B cell (primary cell): ENCODE data around the gene PIBF1. TPM values are rescaled to one million over a fixed set of nuclear protein-coding genes. Genes with fewer than 3 reads are reported as not detected.

Experiments used
- ATAC-seq: fragments of 200-7000 bp; cut with Tn5 transposase; one replicate; pipeline ENCODE4 v1.10.0; 2021; ENCODE audit warnings: low read depth, mild to moderate bottlenecking, moderate number of reproducible peaks, moderate library complexity
- CTCF ChIA-PET: fragments of 350-600 bp; sonication (Branson Sonifier 250); formaldehyde crosslinking; loops from one replicate; lab custom pipeline; 2021; ENCODE audit warnings: antibody characterized with exemption, inconsistent platforms; lab: Charles Lee
- POLR2A ChIA-PET: fragments of 350-600 bp; sonication (Branson Sonifier 250); formaldehyde crosslinking; loops from one replicate; lab custom pipeline; 2021; ENCODE audit warnings: antibody characterized with exemption; lab: Charles Lee
- DNase-seq: peaks from one replicate; pipeline ENCODE4 v3.0.0; 2013
- H2AFZ ChIP-seq: 2 replicates; pipeline ENCODE4 v1.6.1; 2012; ENCODE audit warnings: mild to moderate bottlenecking, low read depth, low read length; ENCODE audit not compliant: insufficient read depth, poor library complexity, severe bottlenecking
- H3K27ac ChIP-seq, 2 donors: 1 replicate in 1 of 2; 2 replicates in 1 of 2; pipeline ENCODE4 v1.5.1; 2012 to 2013; ENCODE audit warnings: low read length in 2 of 2, mild to moderate bottlenecking in 2 of 2, moderate library complexity in 1 of 2
- H3K27me3 ChIP-seq, 4 experiments: fragments of 200-600 bp in 1 of 4; sonication (generic) in 1 of 4; replicated peaks in 1 of 4; 1 replicate in 2 of 4; 2 replicates in 2 of 4; pipeline versions ENCODE4 v1.6.1 to v1.7.0; 2013 to 2016; ENCODE audit warnings: low read length in 3 of 4, mild to moderate bottlenecking in 2 of 4, mixed read lengths in 1 of 4, moderate library complexity in 1 of 4; ENCODE audit not compliant: insufficient read depth in 4 of 4, control insufficient read depth in 3 of 4; ENCODE audit errors: control extremely low read depth in 1 of 4
- H3K36me3 ChIP-seq, 2 experiments: replicated peaks in 1 of 2; 1 replicate in 1 of 2; 2 replicates in 1 of 2; pipeline versions ENCODE4 v1.6.1 to v1.7.1; 2013; ENCODE audit warnings: low read length in 1 of 2; ENCODE audit not compliant: insufficient read depth in 2 of 2, control insufficient read depth in 1 of 2; ENCODE audit errors: control extremely low read depth in 1 of 2, extremely low read depth in 1 of 2
- H3K4me1 ChIP-seq, 2 donors: fragments of 200-600 bp in 1 of 2; sonication (generic) in 1 of 2; 1 replicate in 1 of 2; 2 replicates in 1 of 2; pipeline versions ENCODE4 v1.5.1 to v1.6.1; 2013 to 2017; ENCODE audit warnings: low read length in 2 of 2; ENCODE audit not compliant: control insufficient read depth in 2 of 2, insufficient read depth in 2 of 2
- H3K4me2 ChIP-seq: replicated peaks from 2 replicates; pipeline ENCODE3; 2012; ENCODE audit warnings: mild to moderate bottlenecking, low read depth, low read length; ENCODE audit not compliant: poor library complexity, severe bottlenecking
- H3K4me3 ChIP-seq, 5 experiments: fragments of 200-600 bp in 1 of 5; sonication (generic) in 1 of 5; 1 replicate in 3 of 5; 2 replicates in 2 of 5; pipeline versions ENCODE4 v1.5.1 to v1.7.0; 2011 to 2016; ENCODE audit warnings: low read length in 4 of 5, mild to moderate bottlenecking in 4 of 5, low read depth in 2 of 5, control low read depth in 1 of 5, moderate library complexity in 1 of 5; ENCODE audit not compliant: insufficient read depth in 1 of 5; ENCODE audit errors: control extremely low read depth in 1 of 5, extremely low read depth in 1 of 5
- H3K79me2 ChIP-seq: fragments of 200-600 bp; sonication (generic); one replicate; pipeline ENCODE4 v1.6.0; 2016; ENCODE audit warnings: low read length; ENCODE audit not compliant: control insufficient read depth, insufficient read depth
- H3K9ac ChIP-seq: fragments of 200-600 bp; sonication (generic); 2 replicates; pipeline ENCODE4 v1.6.1; 2017; ENCODE audit warnings: mild to moderate bottlenecking, low read length, moderate library complexity
- H3K9me3 ChIP-seq, 3 donors: one replicate each; pipeline versions ENCODE4 v1.6.1 to v1.7.1; 2013; ENCODE audit warnings: low read length in 2 of 3; ENCODE audit not compliant: control insufficient read depth in 2 of 3, insufficient read depth in 1 of 3; ENCODE audit errors: control extremely low read depth in 1 of 3
- H4K20me1 ChIP-seq: 2 replicates; pipeline ENCODE4 v1.6.0; 2012; ENCODE audit warnings: mild to moderate bottlenecking, low read length; ENCODE audit not compliant: insufficient read depth, control insufficient read depth, poor library complexity, severe bottlenecking
- H3K27ac Mint-ChIP-seq: one replicate; pipeline ENCODE4 v1.8.0; 2021; ENCODE audit warnings: mixed read lengths
- H3K27me3 Mint-ChIP-seq: one replicate; pipeline ENCODE4 v1.8.0; 2021; ENCODE audit warnings: mixed read lengths
- H3K4me1 Mint-ChIP-seq: one replicate; pipeline ENCODE4 v1.8.0; 2021; ENCODE audit warnings: mixed read lengths
- H3K4me3 Mint-ChIP-seq: one replicate; pipeline ENCODE4 v1.8.0; 2021; ENCODE audit warnings: mixed read lengths
- H3K9me3 Mint-ChIP-seq: one replicate; pipeline ENCODE4 v1.8.0; 2022; ENCODE audit warnings: mixed read lengths; ENCODE audit not compliant: insufficient read depth
- EZH2 ChIP-seq: IDR thresholded peaks from 2 replicates; pipeline ENCODE4 v1.6.1; 2012; ENCODE audit warnings: borderline replicate concordance, low read depth, mild to moderate bottlenecking, moderate library complexity, low read length; ENCODE audit not compliant: insufficient read depth, poor library complexity, severe bottlenecking
- WGBS: methylation state at CpG from one replicate; pipeline ENCODE4 v1.1.5; 2013; ENCODE audit warnings: missing lambda C conversion rate; ENCODE audit not compliant: insufficient coverage; 5-methylcytosine and 5-hydroxymethylcytosine counted together
- intact Hi-C: fragments of 100-400 bp; cut with micrococcal nuclease; formaldehyde crosslinking; loops from one replicate; pipeline ENCODE4 v1.10.0; 2022
- polyA plus RNA-seq: library from polyadenylated mRNA; depleted of rRNA; stranded (reverse); fragments of >200 nt; gene quantifications from 2 replicates; pipeline ENCODE4 v1.2.3, GENCODE V29; 2012
- total RNA-seq, 2 donors: library from RNA; stranded (reverse); fragments of 120-200 nt in 1 of 2; gene quantifications; 1 replicate in 1 of 2; 2 replicates in 1 of 2; pipeline versions ENCODE4 v1.2.3 to v1.2.4, GENCODE V29; 2013 to 2022
- TF ChIP-seq, protein P1 (sequence below): fragments of 200-600 bp; IDR thresholded peaks from one replicate; pipeline ENCODE4 v1.8.0; 2022; ENCODE audit warnings: antibody characterized with exemption, mild to moderate bottlenecking

PIBF1 gene
- total and polyA plus RNA-seq, 2 donors (not counting 1 experiment from before 2014, with no cell fraction given), result 4.5 to 43.1 TPM

- POLR2A ChIA-PET, result no interaction called here
- Mint-ChIP-seq H3K27me3 (no peaks in the 10 kb centered on the region), H3K9me3 (no peaks in the 10 kb centered on the region), H3K4me3 (no peak overlapping the region), H3K4me1 (no peaks in the 10 kb centered on the region), H3K27ac (no peak overlapping the region)
- Histone ChIP-seq H3K4me2 (no peak overlapping the region), H4K20me1 (no peaks in the 10 kb centered on the region), H3K9me3 (no peaks in the 10 kb centered on the region), H3K4me1 (no peaks in the 10 kb centered on the region), H3K36me3 (peaks cover 14 to 24% of the 10 kb centered on the region in 2 experiments), H3K27ac (no peak overlapping the region), H3K4me3 (no peak overlapping the region), H3K9ac (no peak overlapping the region), H3K27me3 (no peaks in the 10 kb centered on the region), H3K79me2 (no peaks in the 10 kb centered on the region), H2AFZ (no peak overlapping the region)
- CTCF ChIA-PET, result interaction anchor here (0.6 kb wide), 1 partner anchor 39 kb away, joined by 3 read pairs; no protein-coding TSS in a partner anchor
- TF ChIP-seq, protein P1, sequence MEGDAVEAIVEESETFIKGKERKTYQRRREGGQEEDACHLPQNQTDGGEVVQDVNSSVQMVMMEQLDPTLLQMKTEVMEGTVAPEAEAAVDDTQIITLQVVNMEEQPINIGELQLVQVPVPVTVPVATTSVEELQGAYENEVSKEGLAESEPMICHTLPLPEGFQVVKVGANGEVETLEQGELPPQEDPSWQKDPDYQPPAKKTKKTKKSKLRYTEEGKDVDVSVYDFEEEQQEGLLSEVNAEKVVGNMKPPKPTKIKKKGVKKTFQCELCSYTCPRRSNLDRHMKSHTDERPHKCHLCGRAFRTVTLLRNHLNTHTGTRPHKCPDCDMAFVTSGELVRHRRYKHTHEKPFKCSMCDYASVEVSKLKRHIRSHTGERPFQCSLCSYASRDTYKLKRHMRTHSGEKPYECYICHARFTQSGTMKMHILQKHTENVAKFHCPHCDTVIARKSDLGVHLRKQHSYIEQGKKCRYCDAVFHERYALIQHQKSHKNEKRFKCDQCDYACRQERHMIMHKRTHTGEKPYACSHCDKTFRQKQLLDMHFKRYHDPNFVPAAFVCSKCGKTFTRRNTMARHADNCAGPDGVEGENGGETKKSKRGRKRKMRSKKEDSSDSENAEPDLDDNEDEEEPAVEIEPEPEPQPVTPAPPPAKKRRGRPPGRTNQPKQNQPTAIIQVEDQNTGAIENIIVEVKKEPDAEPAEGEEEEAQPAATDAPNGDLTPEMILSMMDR, result no peak
- TF ChIP-seq EZH2, result no peak
- no peak for DNase-seq
- intact Hi-C loops, result no loop called here
- no peak for ATAC-seq
- WGBS, result no CpG with 5 or more reads among the region's 1 CpG
These were observed 67.6 kb downstream of the PIBF1 start for GRCh38 chr13:72849571-72849970.

DNA sequence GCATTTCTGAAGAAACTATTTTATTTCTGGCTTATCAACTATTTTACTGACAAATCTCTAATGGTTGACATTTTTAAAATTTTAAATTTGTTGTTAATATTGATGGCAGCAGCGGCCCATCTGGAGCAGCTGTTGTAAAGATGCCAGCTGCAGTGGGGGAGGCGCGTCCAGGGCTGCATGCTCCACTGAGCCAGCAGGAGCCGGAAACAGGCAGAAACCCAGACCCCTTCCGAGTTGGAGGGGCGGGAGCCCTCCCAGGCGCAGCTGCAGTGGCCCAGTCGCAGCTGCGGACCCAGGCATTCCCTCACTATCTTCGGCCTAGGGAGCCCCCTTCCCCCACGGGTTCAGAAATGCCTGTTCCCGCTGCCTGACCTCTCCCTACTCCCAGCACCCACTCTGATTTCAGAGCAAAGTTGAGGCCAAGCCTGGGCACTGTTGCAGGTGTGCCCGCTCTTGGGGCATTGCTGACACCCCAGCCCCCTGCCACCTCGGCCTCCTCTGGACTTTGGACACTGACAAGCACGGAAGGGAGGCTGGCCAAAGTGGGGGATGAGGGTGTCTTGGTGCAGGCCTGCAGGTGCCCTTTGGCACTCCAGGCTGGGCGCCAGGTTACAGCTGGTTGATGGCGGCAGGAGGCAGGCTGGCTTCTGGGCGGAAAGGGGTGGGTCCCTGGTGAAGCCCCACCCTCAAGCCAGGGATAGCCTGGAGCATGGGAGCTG is 69.2 kb downstream of the PIBF1 start:
- WGBS, result 97% methylated on average over 18 of the region's 18 CpGs
- intact Hi-C loops, result no loop called here

More for the DNA sequence above, 69.2 kb downstream of the PIBF1 start:
- Mint-ChIP-seq H3K27me3 (no peaks in the 10 kb centered on the region), H3K27ac (no peak overlapping the region), H3K4me1 (no peaks in the 10 kb centered on the region), H3K4me3 (no peak overlapping the region), H3K9me3 (no peaks in the 10 kb centered on the region)
- no peak overlapping the region for H3K9ac ChIP-seq
- H3K9me3 ChIP-seq, result no peaks in the 10 kb centered on the region
- H3K4me1 ChIP-seq, result no peaks in the 10 kb centered on the region
- peaks cover 12 to 24% of the 10 kb centered on the region in 2 experiments for H3K36me3 ChIP-seq
- no peaks in the 10 kb centered on the region for H3K79me2 ChIP-seq
- ATAC-seq (no peak), DNase-seq (no peak)
- ChIA-PET CTCF (interaction anchor here (1.5 kb wide), 1 partner anchor 11 kb away, joined by 4 read pairs; no protein-coding TSS in a partner anchor), POLR2A (no interaction called here)
- H3K27me3 ChIP-seq, result no peaks in the 10 kb centered on the region
- no peak overlapping the region for H3K4me3 ChIP-seq
- no peaks in the 10 kb centered on the region for H4K20me1 ChIP-seq
- H2AFZ ChIP-seq, result no peak overlapping the region
- H3K27ac ChIP-seq, result no peak overlapping the region
- TF ChIP-seq, protein P1, result no peak
- no peak for TF ChIP-seq EZH2
- H3K4me2 ChIP-seq, result no peak overlapping the region
